Thyroid gland (tissue), 4 donors: ENCODE data around the gene IL21R. TPM values are rescaled to one million over a fixed set of nuclear protein-coding genes. Genes with fewer than 3 reads are reported as not detected.

Experiments
- DNase-seq, 2 donors: peaks; one replicate each; pipeline ENCODE4 v3.0.0-alpha.2; 2019
- H3K27ac ChIP-seq, 3 donors: fragments of 200-600 bp; sonication (generic); 1 replicate in 2 of 3; 2 replicates in 1 of 3; pipeline ENCODE4 v1.5.1; 2016 to 2019; ENCODE audit warnings: mild to moderate bottlenecking in 1 of 3, moderate library complexity in 1 of 3
- H3K27me3 ChIP-seq: fragments of 200-600 bp; sonication (generic); one replicate; pipeline ENCODE4 v1.5.1; 2019
- H3K36me3 ChIP-seq, 2 donors: fragments of 200-600 bp; sonication (generic); one replicate each; pipeline ENCODE4 v1.5.1; 2016 to 2019
- H3K4me1 ChIP-seq, 2 donors: fragments of 200-600 bp; sonication (generic); one replicate each; pipeline ENCODE4 v1.5.1; 2017 to 2019
- H3K4me3 ChIP-seq, 3 donors: fragments of 200-600 bp; sonication (generic); replicated peaks in 1 of 3; 1 replicate in 2 of 3; 2 replicates in 1 of 3; pipeline ENCODE4 v1.5.1; 2016; ENCODE audit warnings: mild to moderate bottlenecking in 1 of 3
- H3K9me3 ChIP-seq: fragments of 200-600 bp; sonication (generic); one replicate; pipeline ENCODE4 v1.5.1; 2017
- POLR2A ChIP-seq, 2 donors: fragments of 450-650 bp; IDR thresholded peaks; one replicate each; pipeline ENCODE4 v1.6.1; 2017; ENCODE audit warnings: antibody characterized with exemption in 2 of 2, mild to moderate bottlenecking in 2 of 2, moderate library complexity in 1 of 2
- WGBS, 2 donors: methylation state at CpG; one replicate each; pipeline ENCODE4 v1.1.5; 2017; 5-methylcytosine and 5-hydroxymethylcytosine counted together
- intact Hi-C: fragments of 100-400 bp; cut with DNase I; formaldehyde crosslinking; loops from one replicate; pipeline ENCODE4 v1.15.1; 2023
- total RNA-seq, 4 donors: library from RNA; depleted of rRNA; stranded (reverse); fragments of >200 nt; gene quantifications; one replicate each; pipeline ENCODE4 v1.2.3, GENCODE V29; 2016
- TF ChIP-seq, protein P1 (sequence below), 6 experiments: fragments of 200-600 bp in 3 of 6; fragments of 450-650 bp in 3 of 6; sonication (generic) in 3 of 6; IDR thresholded peaks; one replicate each; pipeline ENCODE4 v1.5.1; 2016 to 2019; ENCODE audit warnings: antibody characterized with exemption in 6 of 6, mild to moderate bottlenecking in 2 of 6, inconsistent platforms in 1 of 6, moderate library complexity in 1 of 6

The IL21R gene
- total RNA-seq, 4 donors from 2014 or later, result 0.11 to 0.88 (median 0.32) TPM

GRCh38 chr16:27464626-27465482 lies 62.9 kb downstream of the IL21R start:
- intact Hi-C loops, result loop anchor here (5.0 to 10.0 kb wide), 2 partner anchors 228 to 290 kb away; no protein-coding TSS in a partner anchor
- H3K4me1 ChIP-seq, result peaks cover 0 to 7% of the 10 kb centered on the region in 2 donors
- peaks cover 96 to 99% of the 10 kb centered on the region in 2 donors for H3K36me3 ChIP-seq
- TF ChIP-seq, protein P1, sequence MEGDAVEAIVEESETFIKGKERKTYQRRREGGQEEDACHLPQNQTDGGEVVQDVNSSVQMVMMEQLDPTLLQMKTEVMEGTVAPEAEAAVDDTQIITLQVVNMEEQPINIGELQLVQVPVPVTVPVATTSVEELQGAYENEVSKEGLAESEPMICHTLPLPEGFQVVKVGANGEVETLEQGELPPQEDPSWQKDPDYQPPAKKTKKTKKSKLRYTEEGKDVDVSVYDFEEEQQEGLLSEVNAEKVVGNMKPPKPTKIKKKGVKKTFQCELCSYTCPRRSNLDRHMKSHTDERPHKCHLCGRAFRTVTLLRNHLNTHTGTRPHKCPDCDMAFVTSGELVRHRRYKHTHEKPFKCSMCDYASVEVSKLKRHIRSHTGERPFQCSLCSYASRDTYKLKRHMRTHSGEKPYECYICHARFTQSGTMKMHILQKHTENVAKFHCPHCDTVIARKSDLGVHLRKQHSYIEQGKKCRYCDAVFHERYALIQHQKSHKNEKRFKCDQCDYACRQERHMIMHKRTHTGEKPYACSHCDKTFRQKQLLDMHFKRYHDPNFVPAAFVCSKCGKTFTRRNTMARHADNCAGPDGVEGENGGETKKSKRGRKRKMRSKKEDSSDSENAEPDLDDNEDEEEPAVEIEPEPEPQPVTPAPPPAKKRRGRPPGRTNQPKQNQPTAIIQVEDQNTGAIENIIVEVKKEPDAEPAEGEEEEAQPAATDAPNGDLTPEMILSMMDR (IDR thresholded peaks at IDR 0.05), result no peak
- no peak for TF ChIP-seq POLR2A (IDR thresholded peaks at IDR 0.05)
- H3K9me3 ChIP-seq, result no peaks in the 10 kb centered on the region
- no peak overlapping the region for H3K4me3 ChIP-seq
- WGBS, 2 donors, result 92 to 94% methylated on average over 25 to 30 of the region's 33 CpGs
- H3K27me3 ChIP-seq, result no peaks in the 10 kb centered on the region
- no peak for DNase-seq
- no peak overlapping the region for H3K27ac ChIP-seq

DNA sequence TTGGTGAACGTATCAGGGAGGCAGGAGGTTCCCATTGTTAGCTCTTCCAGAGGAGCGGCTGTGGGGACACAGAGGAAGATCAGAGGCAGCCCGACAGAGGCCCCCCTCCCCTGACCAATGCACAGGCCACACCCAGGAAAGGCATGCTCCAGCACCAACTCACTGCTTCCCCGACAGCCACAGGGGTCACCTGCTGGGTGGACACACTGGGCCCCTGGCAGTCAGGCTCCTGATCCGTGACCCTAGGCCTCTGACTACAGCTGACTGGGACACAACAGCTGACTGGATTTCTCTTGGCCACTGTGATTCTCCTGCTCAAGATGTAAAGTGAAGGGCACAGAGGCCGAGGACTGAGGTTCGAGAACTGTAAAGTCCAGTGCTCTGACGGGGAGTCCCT lies 63.5 kb downstream of the IL21R start:
- Histone ChIP-seq H3K27ac (no peak overlapping the region), H3K36me3 (peaks cover 99% of the 10 kb centered on the region in 2 donors), H3K9me3 (no peaks in the 10 kb centered on the region), H3K4me1 (peaks cover 0 to 7% of the 10 kb centered on the region in 2 donors), H3K4me3 (no peak overlapping the region), H3K27me3 (no peaks in the 10 kb centered on the region)
- no peak for DNase-seq
- intact Hi-C loops, result loop anchor here (10.0 kb wide), 1 partner anchor 291 kb away; no protein-coding TSS in a partner anchor
- WGBS, 2 donors, result 77 to 85% methylated on average over 6 to 8 of the region's 8 CpGs
- TF ChIP-seq, protein P1 (IDR thresholded peaks at IDR 0.05), result no peak
- TF ChIP-seq POLR2A (IDR thresholded peaks at IDR 0.05), result no peak

DNA sequence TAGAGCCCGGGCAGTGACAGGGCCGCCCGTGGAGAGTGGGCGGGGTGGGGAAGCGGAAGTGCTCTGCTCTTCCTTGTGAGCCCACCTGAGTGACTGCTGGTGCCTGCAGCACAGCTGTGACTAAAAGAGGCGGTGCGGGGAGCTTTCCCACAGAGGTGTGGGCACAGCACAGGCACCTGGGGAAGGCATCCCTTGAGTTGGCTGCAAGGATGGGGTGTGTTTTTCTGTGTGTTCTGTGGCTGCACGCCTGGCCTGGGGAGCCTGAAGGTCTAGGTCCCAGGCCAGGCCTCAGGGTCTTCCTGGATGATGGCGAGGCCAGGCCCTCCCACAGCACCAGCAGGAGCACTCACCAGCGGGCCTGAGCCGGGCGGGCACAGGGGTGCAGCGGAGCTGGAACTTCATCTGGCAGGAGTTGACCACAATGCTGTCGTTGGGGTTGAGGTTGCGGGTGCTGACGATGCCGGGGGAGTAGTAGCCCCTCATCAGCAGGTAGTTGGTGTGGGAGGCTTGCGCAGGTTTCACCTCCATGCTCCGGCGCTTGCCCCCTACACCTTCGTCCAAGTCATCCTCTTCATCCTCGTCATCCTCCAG lies 67.1 kb downstream of the IL21R start:
- Histone ChIP-seq H3K4me1 (no peaks in the 10 kb centered on the region), H3K36me3 (peaks cover 91 to 96% of the 10 kb centered on the region in 2 donors), H3K27me3 (no peaks in the 10 kb centered on the region), H3K4me3 (no peak overlapping the region), H3K27ac (no peak overlapping the region), H3K9me3 (no peaks in the 10 kb centered on the region)
- DNase-seq, result no peak
- intact Hi-C loops, result loop anchor here (10.0 kb wide), 1 partner anchor 294 kb away; no protein-coding TSS in a partner anchor
- TF ChIP-seq POLR2A (IDR thresholded peaks at IDR 0.05), result no peak
- WGBS, 2 donors, result 94 to 96% methylated on average over 17 to 21 of the region's 22 CpGs

- intact Hi-C loops, result no loop called here
- Histone ChIP-seq H3K27ac (peak overlapping the region in 1 of 3 donors; percentile 28), H3K36me3 (peaks cover 89 to 96% of the 10 kb centered on the region in 2 donors), H3K4me1 (no peaks in the 10 kb centered on the region), H3K4me3 (no peak overlapping the region), H3K27me3 (no peaks in the 10 kb centered on the region), H3K9me3 (no peaks in the 10 kb centered on the region)
- TF ChIP-seq, protein P1 (IDR thresholded peaks at IDR 0.05), result no peak
- no peak for TF ChIP-seq POLR2A (IDR thresholded peaks at IDR 0.05)
- WGBS, 2 donors, result 77 to 85% methylated on average over 28 of the region's 28 CpGs
- DNase-seq, result no peak
Observed at GRCh38 chr16:27470567-27471431, 68.8 kb downstream of the IL21R start.

DNA sequence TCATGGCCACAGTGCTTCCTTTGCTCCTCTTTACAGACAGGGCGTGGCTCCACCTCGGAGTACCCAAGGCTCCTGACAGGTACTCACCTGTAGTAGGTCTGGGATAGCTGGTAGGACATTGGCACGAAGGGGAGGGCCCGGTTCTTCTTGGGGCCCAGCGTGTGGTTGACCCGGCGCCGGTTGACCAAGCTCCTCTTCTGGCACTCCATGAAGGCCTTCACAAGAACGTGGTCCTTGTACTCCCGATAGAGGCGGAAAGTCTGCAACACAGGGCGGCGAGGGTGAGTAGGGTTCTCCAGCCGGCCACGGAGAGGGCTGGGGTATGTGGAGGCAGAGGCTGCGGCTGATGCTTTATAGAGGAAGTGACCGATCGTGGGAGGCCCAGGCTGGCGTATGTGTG lies 69.7 kb downstream of the IL21R start:
- intact Hi-C loops, result no loop called here
- WGBS, 2 donors, result 97 to 99% methylated on average over 11 to 18 of the region's 19 CpGs

More for the DNA sequence above, 69.7 kb downstream of the IL21R start:
- no peak for DNase-seq
- Histone ChIP-seq H3K4me3 (no peak overlapping the region), H3K9me3 (no peaks in the 10 kb centered on the region), H3K36me3 (peaks cover 87 to 96% of the 10 kb centered on the region in 2 donors), H3K27me3 (no peaks in the 10 kb centered on the region), H3K4me1 (no peaks in the 10 kb centered on the region), H3K27ac (no peak overlapping the region)
- TF ChIP-seq, protein P1 (IDR thresholded peaks at IDR 0.05), result no peak
- no peak for TF ChIP-seq POLR2A (IDR thresholded peaks at IDR 0.05)
